K562 (cell line): Measurements from ENCODE around the gene SETSIP. TPM values are rescaled to one million over a fixed set of nuclear protein-coding genes. Genes with fewer than 3 reads are reported as not detected.

Source experiments
- ATAC-seq: fragments of 200-7000 bp; cut with Tn5 transposase; 3 replicates; pipeline ENCODE4 v1.9.1; 2020; ENCODE audit warnings: moderate library complexity
- BruUV-seq: library from RNA; stranded (reverse); fragments of 400-500 nt; replicated peaks from 2 replicates; lab custom pipeline; 2021; lab: Mats Ljungman, UMichigan
- CTCF ChIA-PET: fragments of 300-600 bp; formaldehyde crosslinking; extraction: SDS; loops from one replicate; lab custom pipeline; 2021; ENCODE audit warnings: low intra/inter-chr PET ratio; lab: Yijun Ruan, JAX
- POLR2A ChIA-PET: fragments of 300-600, 350-650 bp; sonication (Branson Sonifier 250); formaldehyde crosslinking; extraction: SDS; loops from one replicate; lab custom pipeline; 2021; ENCODE audit warnings: antibody characterized with exemption, inconsistent platforms; lab: Yijun Ruan, JAX
- DNase-seq, 4 experiments: peaks; one replicate each; pipeline versions ENCODE4 v3.0.0 to v3.0.0-alpha.2; 2011 to 2018; ENCODE audit warnings: low spot score in 3 of 4, mixed read lengths in 3 of 4; ENCODE audit errors: extremely low read depth in 1 of 4
- FAIRE-seq: peaks from 2 replicates; lab custom pipeline; 2011; peaks lifted over from hg19 to GRCh38; lab: Jason Lieb, UNC
- H2AFZ ChIP-seq: 2 replicates; pipeline ENCODE4 v1.6.0; 2011; ENCODE audit warnings: low read depth, low read length, control low read depth, inconsistent platforms
- H3K27ac ChIP-seq: fragments of 200-600 bp; 3 replicates; pipeline ENCODE4 v1.8.0; 2011; ENCODE audit warnings: low read depth, mild to moderate bottlenecking, control low read depth, inconsistent platforms, low read length, moderate library complexity, mixed read lengths; ENCODE audit errors: extremely low read depth
- H3K27me3 ChIP-seq, 2 experiments: fragments of 300-600 bp in 1 of 2; 2 replicates in 1 of 2; 3 replicates in 1 of 2; pipeline versions ENCODE4 v1.6.0 to v1.8.0; 2011; ENCODE audit warnings: inconsistent platforms in 2 of 2, low read length in 2 of 2, mild to moderate bottlenecking in 1 of 2, mixed read lengths in 1 of 2, moderate library complexity in 1 of 2; ENCODE audit not compliant: control insufficient read depth in 2 of 2, insufficient read depth in 2 of 2
- H3K36me3 ChIP-seq: fragments of 300-600 bp; 3 replicates; pipeline ENCODE4 v1.8.0; 2011; ENCODE audit warnings: mild to moderate bottlenecking, low read length, inconsistent platforms; ENCODE audit not compliant: control insufficient read depth, insufficient read depth
- H3K4me1 ChIP-seq, 2 experiments: fragments of 200-600 bp in 1 of 2; replicated peaks in 1 of 2; 2 replicates in 1 of 2; 3 replicates in 1 of 2; pipeline versions ENCODE4 v1.5.1 to v1.8.0; 2011; ENCODE audit warnings: inconsistent platforms in 2 of 2, low read length in 2 of 2, mild to moderate bottlenecking in 1 of 2, mixed read lengths in 1 of 2, moderate library complexity in 1 of 2; ENCODE audit not compliant: control insufficient read depth in 2 of 2, insufficient read depth in 2 of 2
- H3K4me2 ChIP-seq: 2 replicates; pipeline ENCODE4 v1.6.1; 2011; ENCODE audit warnings: low read length, control low read depth, inconsistent platforms, mixed read lengths; ENCODE audit not compliant: insufficient read depth
- H3K4me3 ChIP-seq: fragments of 200-600 bp; sonication (generic), shearing (Covaris generic); 2 replicates; pipeline ENCODE4 v1.5.1; 2016; ENCODE audit warnings: control low read depth, inconsistent platforms
- H3K79me2 ChIP-seq: fragments of 200-600 bp; 3 replicates; pipeline ENCODE4 v1.8.0; 2011; ENCODE audit warnings: low read length, inconsistent platforms; ENCODE audit not compliant: control insufficient read depth, insufficient read depth
- H3K9ac ChIP-seq, 2 experiments: 2 replicates each; pipeline versions ENCODE4 v1.6.0 to v1.6.1; 2011; ENCODE audit warnings: low read depth in 2 of 2, low read length in 2 of 2, control low read depth in 1 of 2, inconsistent platforms in 1 of 2, mild to moderate bottlenecking in 1 of 2, mixed read lengths in 1 of 2; ENCODE audit not compliant: insufficient read depth in 1 of 2
- H3K9me1 ChIP-seq: one replicate; pipeline ENCODE4 v1.6.0; 2011; ENCODE audit warnings: inconsistent platforms, mild to moderate bottlenecking, low read length, moderate library complexity; ENCODE audit not compliant: control insufficient read depth, insufficient read depth
- H3K9me3 ChIP-seq: replicated peaks from 2 replicates; pipeline ENCODE4 v1.5.1; 2011; ENCODE audit warnings: low read depth, low read length, inconsistent platforms; ENCODE audit not compliant: control insufficient read depth, insufficient read depth
- H4K20me1 ChIP-seq: replicated peaks from 2 replicates; pipeline ENCODE4 v1.6.1; 2011; ENCODE audit warnings: low read length, inconsistent platforms, mixed read lengths; ENCODE audit not compliant: control insufficient read depth, insufficient read depth
- ARHGAP35 ChIP-seq: fragments of 450-650 bp; IDR thresholded peaks from 2 replicates; pipeline ENCODE4 v1.6.1; 2018; ENCODE audit not compliant: partially characterized antibody
- ASH1L ChIP-seq: fragments of 450-650 bp; IDR thresholded peaks from 2 replicates; pipeline ENCODE4 v1.6.1; 2018; ENCODE audit warnings: borderline replicate concordance, mild to moderate bottlenecking, low read depth; ENCODE audit not compliant: partially characterized antibody
- FOSL1 ChIP-seq: fragments of 200-800 bp; sonication (Bioruptor generic); conservative IDR thresholded peaks from 2 replicates; pipeline ENCODE4 v1.6.1; 2016; ENCODE audit warnings: missing genetic modification characterization, missing compliant biosample characterization
- FOXA1 ChIP-seq: fragments of 450-650 bp; IDR thresholded peaks from 2 replicates; pipeline ENCODE4 v1.6.1; 2016; ENCODE audit warnings: mild to moderate bottlenecking, borderline replicate concordance
- FOXK2 ChIP-seq, 2 experiments: fragments of 450-650 bp; IDR thresholded peaks in 1 of 2; conservative IDR thresholded peaks in 1 of 2; 2 replicates each; pipeline ENCODE4 v1.6.1; 2016; ENCODE audit warnings: low read depth in 2 of 2, mild to moderate bottlenecking in 1 of 2
- MTF1 ChIP-seq: fragments of 250-450 bp; sonication (Bioruptor Pico); IDR thresholded peaks from 2 replicates; pipeline ENCODE4 v1.9.0; 2021; ENCODE audit warnings: moderate library complexity, mild to moderate bottlenecking, inconsistent platforms, borderline replicate concordance
- NFIX ChIP-seq: fragments of 250-450 bp; sonication (Bioruptor Pico); IDR thresholded peaks from 2 replicates; pipeline ENCODE4 v1.4.0; 2020; ENCODE audit warnings: low read depth, mild to moderate bottlenecking, moderate library complexity
- POLR2AphosphoS5 ChIP-seq: IDR thresholded peaks from 2 replicates; pipeline ENCODE4 v1.6.1; 2011; ENCODE audit warnings: mild to moderate bottlenecking, low read depth, low read length, moderate library complexity; ENCODE audit not compliant: control insufficient read depth, insufficient read depth
- SFPQ ChIP-seq: fragments of 200-400 bp; formaldehyde crosslinking; IDR thresholded peaks from 2 replicates; pipeline ENCODE4 v1.6.1; 2017; ENCODE audit warnings: mild to moderate bottlenecking, low read depth, low read length, moderate library complexity
- SLC30A9 ChIP-seq: fragments of 250-450 bp; sonication (Bioruptor Pico); IDR thresholded peaks from 2 replicates; pipeline ENCODE4 v1.8.0; 2022; ENCODE audit warnings: mild to moderate bottlenecking, moderate library complexity
- XRCC3 ChIP-seq: fragments of 450-650 bp; IDR thresholded peaks from 2 replicates; pipeline ENCODE4 v1.6.1; 2017; ENCODE audit warnings: mild to moderate bottlenecking, moderate library complexity
- ZKSCAN1 ChIP-seq: fragments of 150-350 bp; IDR thresholded peaks from 2 replicates; pipeline ENCODE4 v1.6.1; 2016; ENCODE audit warnings: low read depth, low read length
- ZNF146 ChIP-seq: IDR thresholded peaks from one replicate; pipeline ENCODE4 v1.6.1; 2018; ENCODE audit warnings: missing compliant biosample characterization; ENCODE audit not compliant: unreplicated experiment
- WGBS: fragments of 100-300 bp; shearing (Covaris generic); methylation state at CpG from one replicate; pipeline ENCODE4 v1.1.6; 2016; ENCODE audit warnings: low coverage, mixed read lengths; ENCODE audit not compliant: insufficient coverage; ENCODE audit errors: missing lambda C conversion rate; 5-methylcytosine and 5-hydroxymethylcytosine counted together
- in situ Hi-C: fragments of 300-500 bp; cut with MboI; formaldehyde crosslinking; loops from 4 replicates; pipeline ENCODE4 v1.15.0; 2018; ENCODE audit warnings: inconsistent platforms, mixed read lengths
- intact Hi-C: fragments of 100-400 bp; cut with micrococcal nuclease; formaldehyde crosslinking; loops from 2 replicates; pipeline ENCODE4 v1.14.2; 2022
- polyA plus RNA-seq, 8 experiments: library from polyadenylated mRNA; depleted of rRNA in 4 of 8; stranded (reverse) in 5 of 8; unstranded in 3 of 8; fragments of >200 nt; fragmentation: Nextera tagmentation in 2 of 8; fragmentation: Illumina TruSeq in 1 of 8; extraction: Ambion mirVana in 2 of 8; extraction: Trizol in 1 of 8; gene quantifications; 2 replicates each; pipeline versions ENCODE4 v1.2.1 to v1.2.3, GENCODE V29; 2011 to 2014; ENCODE audit warnings: inconsistent platforms in 1 of 8, missing spikeins in 1 of 8
- total RNA-seq, 7 experiments: library from RNA; depleted of rRNA in 6 of 7; stranded (reverse); fragments of >200 nt in 6 of 7; fragmentation: Illumina TruSeq in 2 of 7; extraction: Trizol in 2 of 7; gene quantifications; 2 replicates each; pipeline versions ENCODE4 v1.2.1 to v1.2.3, GENCODE V29; 2011 to 2021; ENCODE audit warnings: low replicate concordance in 1 of 7
- TF ChIP-seq, protein P1 (sequence below): fragments of 200-800 bp; sonication (Bioruptor generic); IDR thresholded peaks from 2 replicates; pipeline ENCODE4 v1.6.1; 2016; ENCODE audit warnings: missing genetic modification characterization, missing compliant biosample characterization
- TF ChIP-seq, protein P2 (sequence below): sonication (generic); formaldehyde crosslinking; IDR thresholded peaks from 2 replicates; pipeline ENCODE4 v1.9.0; 2022; ENCODE audit warnings: mild to moderate bottlenecking, missing genetic modification reagents

SETSIP gene
- total and polyA plus RNA-seq, 9 of the 15 experiments (the other 6 are each of a cell fraction or from before 2014, with no cell fraction given), result 0.22 to 0.43 TPM; not detected in 7

- TF ChIP-seq SFPQ (no peak), SLC30A9 (no peak), FOXK2 (conservative IDR thresholded peaks at IDR 0.05 in 1 of 2, IDR thresholded peaks at IDR 0.05 in 1 of 2; ENCODE audit: low read depth in 2 of 2) (no peak), ZKSCAN1 (no peak), ASH1L (no peak), ARHGAP35 (no peak), NFIX (CRISPR knock-in tag) (no peak)
- TF ChIP-seq, all 486 proteins: peak for 5
Observed at GRCh38 chr1:92117526-92117925, 42.3 kb upstream of the SETSIP start (continued).

DNA sequence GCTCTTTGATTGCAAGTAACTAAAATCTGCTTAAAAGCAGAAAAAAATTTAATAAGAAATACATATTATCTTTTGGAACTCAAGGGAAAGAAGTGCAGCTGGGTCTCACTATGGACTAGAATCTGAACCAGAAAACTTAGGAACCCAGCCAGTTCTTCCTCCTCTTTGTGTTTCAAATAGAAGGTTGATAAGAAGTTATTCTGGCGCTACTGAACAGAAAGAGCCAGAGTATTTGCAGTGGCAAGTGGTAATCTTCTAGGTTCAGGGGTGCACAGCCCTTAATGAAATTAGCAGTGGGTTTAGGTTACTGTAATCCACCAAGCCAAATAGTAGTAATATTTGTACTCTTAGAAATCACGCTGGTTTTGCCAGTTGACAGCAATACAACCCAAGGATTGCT lies 33.4 kb upstream of the SETSIP start:
- in situ Hi-C loops (no loop called here), intact Hi-C loops (no loop called here)
- BruUV-seq, result no TSS peak
- ChIA-PET POLR2A (no interaction called here), CTCF (no interaction called here)
- H3K4me1 ChIP-seq, result no peaks in the 10 kb centered on the region
- 16% methylated on average over 2 of the region's 2 CpGs for WGBS
- no peak overlapping the region for H2AFZ ChIP-seq
- no peaks in the 10 kb centered on the region for H3K27me3 ChIP-seq
- no peaks in the 10 kb centered on the region for H3K9me1 ChIP-seq
- FAIRE-seq (no peak), ATAC-seq (no peak), DNase-seq (no peak)
- no peaks in the 10 kb centered on the region for H3K9me3 ChIP-seq
- no peak overlapping the region for H3K4me2 ChIP-seq
- no peaks in the 10 kb centered on the region for H4K20me1 ChIP-seq
- H3K27ac ChIP-seq, result no peak overlapping the region
- H3K79me2 ChIP-seq, result no peaks in the 10 kb centered on the region
- H3K36me3 ChIP-seq, result no peaks in the 10 kb centered on the region
- H3K4me3 ChIP-seq, result no peak overlapping the region
- H3K9ac ChIP-seq, result no peak overlapping the region
- TF ChIP-seq ZNF146 (CRISPR knock-in tag), result no peak
- no peak for TF ChIP-seq POLR2AphosphoS5
- TF ChIP-seq, protein P1, sequence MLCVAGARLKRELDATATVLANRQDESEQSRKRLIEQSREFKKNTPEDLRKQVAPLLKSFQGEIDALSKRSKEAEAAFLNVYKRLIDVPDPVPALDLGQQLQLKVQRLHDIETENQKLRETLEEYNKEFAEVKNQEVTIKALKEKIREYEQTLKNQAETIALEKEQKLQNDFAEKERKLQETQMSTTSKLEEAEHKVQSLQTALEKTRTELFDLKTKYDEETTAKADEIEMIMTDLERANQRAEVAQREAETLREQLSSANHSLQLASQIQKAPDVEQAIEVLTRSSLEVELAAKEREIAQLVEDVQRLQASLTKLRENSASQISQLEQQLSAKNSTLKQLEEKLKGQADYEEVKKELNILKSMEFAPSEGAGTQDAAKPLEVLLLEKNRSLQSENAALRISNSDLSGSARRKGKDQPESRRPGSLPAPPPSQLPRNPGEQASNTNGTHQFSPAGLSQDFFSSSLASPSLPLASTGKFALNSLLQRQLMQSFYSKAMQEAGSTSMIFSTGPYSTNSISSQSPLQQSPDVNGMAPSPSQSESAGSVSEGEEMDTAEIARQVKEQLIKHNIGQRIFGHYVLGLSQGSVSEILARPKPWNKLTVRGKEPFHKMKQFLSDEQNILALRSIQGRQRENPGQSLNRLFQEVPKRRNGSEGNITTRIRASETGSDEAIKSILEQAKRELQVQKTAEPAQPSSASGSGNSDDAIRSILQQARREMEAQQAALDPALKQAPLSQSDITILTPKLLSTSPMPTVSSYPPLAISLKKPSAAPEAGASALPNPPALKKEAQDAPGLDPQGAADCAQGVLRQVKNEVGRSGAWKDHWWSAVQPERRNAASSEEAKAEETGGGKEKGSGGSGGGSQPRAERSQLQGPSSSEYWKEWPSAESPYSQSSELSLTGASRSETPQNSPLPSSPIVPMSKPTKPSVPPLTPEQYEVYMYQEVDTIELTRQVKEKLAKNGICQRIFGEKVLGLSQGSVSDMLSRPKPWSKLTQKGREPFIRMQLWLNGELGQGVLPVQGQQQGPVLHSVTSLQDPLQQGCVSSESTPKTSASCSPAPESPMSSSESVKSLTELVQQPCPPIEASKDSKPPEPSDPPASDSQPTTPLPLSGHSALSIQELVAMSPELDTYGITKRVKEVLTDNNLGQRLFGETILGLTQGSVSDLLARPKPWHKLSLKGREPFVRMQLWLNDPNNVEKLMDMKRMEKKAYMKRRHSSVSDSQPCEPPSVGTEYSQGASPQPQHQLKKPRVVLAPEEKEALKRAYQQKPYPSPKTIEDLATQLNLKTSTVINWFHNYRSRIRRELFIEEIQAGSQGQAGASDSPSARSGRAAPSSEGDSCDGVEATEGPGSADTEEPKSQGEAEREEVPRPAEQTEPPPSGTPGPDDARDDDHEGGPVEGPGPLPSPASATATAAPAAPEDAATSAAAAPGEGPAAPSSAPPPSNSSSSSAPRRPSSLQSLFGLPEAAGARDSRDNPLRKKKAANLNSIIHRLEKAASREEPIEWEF (CRISPR knock-in tag), result no peak
- TF ChIP-seq FOSL1 (tag), result no peak
- TF ChIP-seq FOXA1, result no peak
- no peak for TF ChIP-seq XRCC3
- TF ChIP-seq, protein P2, sequence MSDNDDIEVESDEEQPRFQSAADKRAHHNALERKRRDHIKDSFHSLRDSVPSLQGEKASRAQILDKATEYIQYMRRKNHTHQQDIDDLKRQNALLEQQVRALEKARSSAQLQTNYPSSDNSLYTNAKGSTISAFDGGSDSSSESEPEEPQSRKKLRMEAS (CRISPR knock-in tag), result no peak
- TF ChIP-seq MTF1 (CRISPR knock-in tag), result no peak
